ENCODE measurements around the gene ATP8B1.
"Not testable (repeated sequence)": the region's sequence is repeated elsewhere in the genome, so short reads cannot be mapped to it uniquely, and the experiment has no call there.

ATP8B1 gene

GRCh38 chr18:57730146-57730545 is 73.0 kb downstream of the ATP8B1 start:
- no peak for DNase-seq

- no peak for DNase-seq
Observed at GRCh38 chr18:57728941-57729511, 74.1 kb downstream of the ATP8B1 start.

GRCh38 chr18:57727952-57728807 is 74.9 kb downstream of the ATP8B1 start:
- no peak for DNase-seq

DNA sequence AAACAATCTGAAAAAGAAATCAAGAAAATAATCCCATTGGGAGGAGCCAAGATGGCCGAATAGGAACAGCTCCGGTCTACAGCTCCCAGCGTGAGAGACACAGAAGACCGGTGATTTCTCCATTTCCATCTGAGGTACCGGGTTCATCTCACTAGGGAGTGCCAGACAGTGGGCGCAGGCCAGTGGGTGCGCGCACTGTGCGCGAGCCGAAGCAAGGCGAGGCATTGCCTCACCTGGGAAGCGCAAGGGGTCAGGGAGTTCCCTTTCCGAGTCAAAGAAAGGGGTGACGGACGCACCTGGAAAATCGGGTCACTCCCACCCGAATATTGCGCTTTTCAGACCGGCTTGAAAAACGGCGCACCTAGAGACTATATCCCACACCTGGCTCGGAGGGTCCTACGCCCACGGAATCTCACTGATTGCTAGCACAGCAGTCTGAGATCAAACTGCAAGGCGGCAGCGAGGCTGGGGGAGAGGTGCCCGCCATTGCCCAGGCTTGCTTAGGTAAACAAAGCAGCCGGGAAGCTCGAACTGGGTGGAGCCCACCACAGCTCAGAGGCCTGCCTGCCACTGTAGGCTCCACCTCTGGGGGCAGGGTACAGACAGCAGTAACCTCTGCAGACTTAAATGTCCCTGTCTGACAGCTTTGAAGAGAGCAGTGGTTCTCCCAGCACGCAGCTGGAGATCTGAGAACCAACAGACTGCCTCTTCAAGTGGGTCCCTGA is 83.7 kb downstream of the ATP8B1 start:
- not testable (repeated sequence) for DNase-seq

DNA sequence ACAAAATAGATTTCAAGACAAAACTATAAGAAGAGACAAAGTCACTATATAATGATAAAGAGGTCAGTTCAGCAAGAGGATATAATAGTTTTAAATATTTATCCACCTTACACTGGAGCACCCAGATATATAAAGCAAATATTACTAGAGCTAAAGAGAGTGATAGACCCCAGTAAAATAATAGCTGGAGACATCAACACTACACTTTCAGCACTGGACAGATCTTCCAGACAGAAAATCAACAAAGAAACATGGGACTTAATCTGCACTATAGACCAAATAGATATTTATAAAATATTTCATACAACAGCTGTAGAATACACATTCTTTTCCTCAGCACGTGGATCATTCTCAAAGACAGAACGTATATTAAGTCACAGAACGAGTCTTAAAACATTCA is 86.6 kb downstream of the ATP8B1 start:
- no peak for DNase-seq

GRCh38 chr18:57715671-57716070 is 87.4 kb downstream of the ATP8B1 start:
- no peak for DNase-seq

DNA sequence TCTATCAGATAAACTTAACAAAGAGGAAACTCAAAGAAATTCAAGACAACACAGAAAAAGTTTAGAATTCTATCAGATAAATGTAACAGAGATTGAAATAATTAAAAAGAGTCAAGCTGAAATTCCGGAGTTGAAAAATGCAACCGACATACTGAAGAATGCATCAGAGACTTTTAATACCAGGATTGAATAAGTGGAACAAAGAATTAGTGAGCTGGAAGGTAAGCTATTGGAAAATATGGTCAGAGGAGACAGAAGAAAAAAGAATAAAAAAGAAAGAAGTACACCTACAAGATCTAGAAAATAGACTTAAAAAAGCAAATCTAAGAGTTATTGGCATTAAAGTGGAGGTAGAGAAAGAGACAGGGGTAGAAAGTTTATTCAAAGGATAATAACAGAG is 88.0 kb downstream of the ATP8B1 start:
- no peak for DNase-seq

DNA sequence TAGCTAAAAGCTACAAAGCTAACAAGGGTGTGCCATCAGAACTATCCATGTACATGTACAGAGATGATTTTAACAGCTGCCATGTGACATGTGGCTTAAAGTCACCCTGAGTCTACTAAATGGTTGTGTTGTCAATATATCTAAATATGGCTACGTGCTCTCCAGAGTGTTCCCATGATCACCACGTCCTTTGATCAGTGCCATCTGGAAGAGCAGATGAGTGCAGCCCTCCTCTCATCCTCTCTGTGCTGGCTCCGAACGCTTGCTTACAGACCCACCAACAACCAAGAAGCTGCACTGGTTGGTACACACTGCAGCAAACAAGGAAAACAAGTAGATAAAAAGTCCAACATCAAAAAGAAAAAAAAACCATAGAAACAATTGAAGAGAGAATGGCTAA is 92.9 kb downstream of the ATP8B1 start:
- no peak for DNase-seq

DNA sequence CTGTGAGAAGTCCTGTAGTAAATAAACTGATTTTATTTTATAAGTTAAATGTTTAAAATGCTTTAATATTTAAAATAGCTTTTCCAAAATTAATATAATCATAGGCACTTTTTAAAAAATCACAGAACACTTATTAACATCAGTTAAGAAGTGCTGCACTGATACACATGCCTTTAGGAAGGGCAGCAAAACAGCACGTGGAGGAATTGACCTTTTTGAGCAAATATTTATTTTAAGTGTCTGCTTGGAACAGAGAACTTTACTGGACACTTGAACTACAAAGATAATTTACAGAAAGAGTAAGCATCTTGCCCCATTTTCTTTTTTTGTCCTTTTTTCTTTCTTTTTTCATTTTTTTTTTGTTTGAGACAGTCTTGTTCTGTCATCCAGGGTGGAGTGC is 93.8 kb downstream of the ATP8B1 start:
- no peak for DNase-seq

GRCh38 chr18:57708288-57708687 is 94.8 kb downstream of the ATP8B1 start:
- DNase-seq, result no peak

GRCh38 chr18:57705832-57706595 is 97.1 kb downstream of the ATP8B1 start:
- DNase-seq, result no peak

DNA sequence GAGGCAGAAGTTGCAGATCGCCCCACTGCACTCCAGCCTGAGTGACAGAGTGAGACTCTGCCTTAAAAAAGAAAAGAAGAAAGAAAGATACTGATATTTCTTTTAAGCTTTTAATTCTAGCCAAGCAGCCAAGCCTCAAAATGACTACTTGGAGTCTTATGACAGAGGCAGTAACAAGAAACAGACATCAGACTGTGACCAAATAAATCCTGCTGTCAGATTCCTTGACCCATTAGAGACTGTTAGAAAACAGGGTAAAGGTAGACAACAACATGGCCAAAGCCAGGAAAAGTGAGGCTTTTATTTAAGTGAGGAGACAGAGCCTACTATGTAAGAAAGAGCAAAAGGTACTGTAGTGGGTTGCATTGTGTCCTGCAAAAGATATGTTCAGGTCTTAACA is 98.1 kb downstream of the ATP8B1 start:
- no peak for DNase-seq

DNA sequence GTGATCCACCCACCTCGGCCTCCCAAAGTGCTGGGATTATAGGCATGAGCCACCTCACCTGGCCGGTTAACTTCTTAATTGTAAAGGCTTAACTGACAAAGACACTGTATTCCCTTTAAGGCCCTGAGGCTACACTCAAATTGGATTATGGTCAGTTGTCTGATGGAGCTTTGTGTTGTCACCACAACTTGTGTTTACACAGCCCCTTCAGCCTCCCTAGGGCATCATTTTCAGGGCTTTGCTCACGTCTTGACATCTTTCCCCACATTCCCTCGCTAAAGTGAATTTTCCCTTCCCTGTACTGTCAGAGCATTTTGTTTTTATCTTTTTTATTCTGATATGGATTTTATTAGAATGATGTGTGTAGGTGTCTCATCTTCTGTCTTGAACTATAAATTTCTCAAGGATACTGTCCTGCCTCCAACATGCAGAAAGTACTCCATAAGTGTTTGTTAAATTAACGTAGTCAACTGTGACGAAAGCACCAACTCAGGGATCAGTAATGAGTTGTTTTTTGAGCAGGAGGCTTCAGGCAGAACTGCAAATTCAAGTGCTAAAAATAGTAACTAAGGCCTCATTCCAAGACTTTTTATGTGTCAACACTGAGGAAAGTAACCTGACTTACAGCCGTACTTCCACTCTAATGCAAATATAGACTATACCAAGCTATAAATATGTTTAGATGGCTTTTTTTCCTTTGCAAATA is 104.4 kb downstream of the ATP8B1 start:
- DNase-seq, result no peak

GRCh38 chr18:57697426-57697825 is 105.7 kb downstream of the ATP8B1 start:
- no peak for DNase-seq

- no peak for DNase-seq
Observed at GRCh38 chr18:57696271-57696670, 106.8 kb downstream of the ATP8B1 start.

DNA sequence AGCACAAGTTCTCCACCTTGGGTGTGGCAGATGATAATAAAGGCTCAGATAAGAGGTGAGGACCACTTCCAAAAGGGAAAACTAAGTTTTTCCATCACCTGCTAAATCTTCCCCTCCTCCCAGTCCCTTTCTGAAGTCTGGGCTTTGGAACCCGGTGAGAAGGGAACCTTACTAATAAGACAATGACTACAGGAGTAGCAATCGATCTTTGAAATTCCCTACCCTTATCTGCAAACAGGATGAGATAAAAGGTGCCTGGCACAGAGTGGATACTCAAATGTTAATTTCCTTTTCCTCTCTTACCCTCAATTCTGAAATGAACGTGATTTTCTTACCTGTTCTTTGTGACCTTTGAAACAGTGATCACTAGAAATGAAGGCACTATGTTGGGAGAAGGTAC is 111.8 kb downstream of the ATP8B1 start:
- no peak for DNase-seq

DNA sequence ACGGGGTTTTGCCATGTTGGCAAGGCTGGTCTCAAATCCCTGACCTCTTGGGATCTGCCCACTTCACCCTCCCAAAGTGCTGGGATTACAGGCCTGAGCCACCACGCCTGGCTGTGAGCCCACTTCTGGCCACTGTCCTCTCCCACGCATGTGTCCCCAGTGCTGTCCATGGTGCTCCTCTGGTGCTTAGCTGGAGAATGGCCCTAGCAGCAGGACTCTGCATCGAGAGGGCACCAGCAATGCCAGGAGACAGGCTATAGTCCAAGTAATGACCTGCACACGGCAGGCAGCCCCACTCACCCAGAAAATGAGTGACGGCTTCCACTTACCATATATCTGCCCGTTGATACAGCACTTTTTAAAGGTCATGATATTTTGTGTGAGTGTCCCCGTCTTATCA is 115.1 kb downstream of the ATP8B1 start:
- DNase-seq, result no peak

DNA sequence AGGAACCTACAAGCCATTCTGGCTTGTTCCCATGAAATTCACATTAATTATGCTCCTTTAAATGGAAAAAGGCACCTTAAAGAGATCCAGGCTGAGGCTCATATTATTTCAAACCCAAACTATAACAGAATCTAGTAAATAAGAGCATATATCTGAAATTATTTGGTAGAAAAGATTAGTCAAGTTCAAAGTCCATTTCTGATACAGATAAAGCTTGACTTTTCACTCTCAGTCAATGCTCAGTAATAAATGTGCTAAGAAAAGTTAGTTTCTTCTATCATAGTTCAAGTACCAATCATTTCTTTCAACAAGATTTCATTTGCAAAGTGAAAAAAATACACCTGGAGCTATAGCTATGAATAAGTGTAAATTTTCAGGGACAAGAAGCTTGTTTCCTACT is 119.6 kb downstream of the ATP8B1 start:
- DNase-seq, result no peak

GRCh38 chr18:57677262-57678211 is 125.6 kb downstream of the ATP8B1 start:
- no peak for DNase-seq

DNA sequence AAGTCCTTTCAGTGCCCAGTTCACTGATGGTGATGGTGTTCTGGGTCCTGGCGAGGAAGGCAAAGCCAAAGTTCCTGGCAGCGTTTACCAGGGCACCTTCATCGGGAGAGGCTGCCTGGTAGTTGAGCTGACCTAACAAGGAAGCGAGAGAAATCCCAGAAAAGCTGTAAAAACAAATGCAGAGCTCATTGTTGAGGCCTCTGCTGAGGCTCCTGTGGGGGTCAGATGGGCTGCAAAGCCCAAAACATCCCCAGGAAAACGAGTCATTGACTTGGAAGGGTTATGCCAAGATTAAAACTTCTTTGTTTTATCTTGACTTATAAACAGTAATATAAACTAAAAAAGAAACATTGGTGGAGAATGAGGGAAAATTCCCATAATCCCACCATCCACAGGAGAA is 128.2 kb downstream of the ATP8B1 start:
- no peak for DNase-seq
